GM12874 (cell line): ENCODE measurements around the gene ARSD.

Source experiments
- CTCF ChIP-seq: IDR thresholded peaks from 2 replicates; pipeline ENCODE4 v1.5.1; 2011; ENCODE audit warnings: low read depth, mild to moderate bottlenecking, control low read depth, low read length, moderate library complexity; ENCODE audit not compliant: insufficient read depth

ARSD gene

GRCh38 chrX:2889706-2890490 lies 39.2 kb downstream of the ARSD start:
- TF ChIP-seq CTCF = 0 out of 2 replicates have a peak, but pooled peaks have one; percentile 10

- TF ChIP-seq CTCF = no peak
Observed at GRCh38 chrX:2889045-2889605, 40.0 kb downstream of the ARSD start.

- TF ChIP-seq CTCF = no peak
Observed at GRCh38 chrX:2888309-2888708, 40.8 kb downstream of the ARSD start.

GRCh38 chrX:2883770-2884169 lies 45.4 kb downstream of the ARSD start:
- no peak for TF ChIP-seq CTCF

- TF ChIP-seq CTCF = no peak
Observed at GRCh38 chrX:2879670-2880069, 49.5 kb downstream of the ARSD start.

GRCh38 chrX:2878563-2878962 lies 50.6 kb downstream of the ARSD start:
- TF ChIP-seq CTCF = no peak

GRCh38 chrX:2875798-2876399 lies 53.2 kb downstream of the ARSD start:
- TF ChIP-seq CTCF = no peak
